ENCODE results near the gene BMP6.

Gene BMP6

DNA sequence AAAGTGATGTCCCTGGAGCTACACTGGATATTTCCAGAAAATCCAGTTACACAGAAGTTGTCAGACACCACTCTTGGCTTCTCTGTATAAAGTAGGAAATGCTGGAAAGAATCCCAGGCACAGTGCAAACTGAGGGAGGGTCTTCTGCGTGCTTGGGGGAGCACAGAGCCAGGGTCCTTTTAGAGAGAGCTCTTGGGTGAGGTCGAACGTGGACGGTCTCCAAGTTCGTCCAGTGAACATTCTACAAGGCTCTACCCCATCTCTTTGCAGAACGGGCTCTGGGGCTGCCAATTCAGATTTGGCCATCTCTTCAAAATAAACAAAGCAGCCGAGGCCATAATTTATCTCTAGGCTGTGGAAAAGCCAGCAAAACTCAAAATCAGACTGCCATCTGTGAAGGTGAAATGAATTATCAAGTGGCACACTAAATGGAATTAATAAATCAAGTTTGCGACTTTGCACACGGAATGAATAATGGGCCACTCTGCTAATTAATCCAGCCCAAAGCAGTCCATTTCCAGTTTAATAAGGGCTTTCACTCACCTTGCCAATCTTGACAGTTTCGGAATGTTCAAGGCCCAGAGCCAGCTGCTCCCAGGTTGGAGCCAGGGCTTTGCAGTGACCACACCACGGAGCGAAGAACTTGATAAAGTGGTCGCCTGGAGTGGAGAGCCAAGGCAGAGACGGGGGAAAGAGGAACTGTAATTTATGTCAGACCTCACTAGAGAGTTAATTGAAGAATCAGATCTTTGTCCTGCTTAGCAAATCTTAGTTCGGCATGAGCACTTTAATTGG lies 165.4 kb downstream of the BMP6 start:
- TF ChIP-seq, protein P1, sequence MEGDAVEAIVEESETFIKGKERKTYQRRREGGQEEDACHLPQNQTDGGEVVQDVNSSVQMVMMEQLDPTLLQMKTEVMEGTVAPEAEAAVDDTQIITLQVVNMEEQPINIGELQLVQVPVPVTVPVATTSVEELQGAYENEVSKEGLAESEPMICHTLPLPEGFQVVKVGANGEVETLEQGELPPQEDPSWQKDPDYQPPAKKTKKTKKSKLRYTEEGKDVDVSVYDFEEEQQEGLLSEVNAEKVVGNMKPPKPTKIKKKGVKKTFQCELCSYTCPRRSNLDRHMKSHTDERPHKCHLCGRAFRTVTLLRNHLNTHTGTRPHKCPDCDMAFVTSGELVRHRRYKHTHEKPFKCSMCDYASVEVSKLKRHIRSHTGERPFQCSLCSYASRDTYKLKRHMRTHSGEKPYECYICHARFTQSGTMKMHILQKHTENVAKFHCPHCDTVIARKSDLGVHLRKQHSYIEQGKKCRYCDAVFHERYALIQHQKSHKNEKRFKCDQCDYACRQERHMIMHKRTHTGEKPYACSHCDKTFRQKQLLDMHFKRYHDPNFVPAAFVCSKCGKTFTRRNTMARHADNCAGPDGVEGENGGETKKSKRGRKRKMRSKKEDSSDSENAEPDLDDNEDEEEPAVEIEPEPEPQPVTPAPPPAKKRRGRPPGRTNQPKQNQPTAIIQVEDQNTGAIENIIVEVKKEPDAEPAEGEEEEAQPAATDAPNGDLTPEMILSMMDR (IDR thresholded peaks at IDR 0.05) = no peak

DNA sequence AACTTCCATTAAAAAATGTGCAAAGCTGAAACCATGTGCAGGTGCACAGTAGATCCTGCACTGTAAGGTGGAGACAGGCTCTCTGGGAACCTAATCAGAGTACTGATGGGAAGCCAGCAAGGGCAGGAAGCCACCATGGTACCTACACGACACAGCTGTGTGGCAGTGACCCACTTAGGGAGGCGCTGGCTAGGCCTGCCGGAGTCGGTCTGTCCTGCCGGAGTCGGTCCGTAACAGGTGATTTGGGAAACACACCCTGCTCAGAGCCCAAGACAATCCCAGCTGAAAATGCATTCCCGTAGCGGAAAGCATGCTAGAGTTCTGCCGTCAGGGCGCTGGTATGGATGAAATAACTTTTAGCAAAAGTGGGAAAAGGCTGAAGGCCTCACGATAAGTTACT lies 167.4 kb downstream of the BMP6 start:
- TF ChIP-seq, protein P1 (IDR thresholded peaks at IDR 0.05) = no peak

DNA sequence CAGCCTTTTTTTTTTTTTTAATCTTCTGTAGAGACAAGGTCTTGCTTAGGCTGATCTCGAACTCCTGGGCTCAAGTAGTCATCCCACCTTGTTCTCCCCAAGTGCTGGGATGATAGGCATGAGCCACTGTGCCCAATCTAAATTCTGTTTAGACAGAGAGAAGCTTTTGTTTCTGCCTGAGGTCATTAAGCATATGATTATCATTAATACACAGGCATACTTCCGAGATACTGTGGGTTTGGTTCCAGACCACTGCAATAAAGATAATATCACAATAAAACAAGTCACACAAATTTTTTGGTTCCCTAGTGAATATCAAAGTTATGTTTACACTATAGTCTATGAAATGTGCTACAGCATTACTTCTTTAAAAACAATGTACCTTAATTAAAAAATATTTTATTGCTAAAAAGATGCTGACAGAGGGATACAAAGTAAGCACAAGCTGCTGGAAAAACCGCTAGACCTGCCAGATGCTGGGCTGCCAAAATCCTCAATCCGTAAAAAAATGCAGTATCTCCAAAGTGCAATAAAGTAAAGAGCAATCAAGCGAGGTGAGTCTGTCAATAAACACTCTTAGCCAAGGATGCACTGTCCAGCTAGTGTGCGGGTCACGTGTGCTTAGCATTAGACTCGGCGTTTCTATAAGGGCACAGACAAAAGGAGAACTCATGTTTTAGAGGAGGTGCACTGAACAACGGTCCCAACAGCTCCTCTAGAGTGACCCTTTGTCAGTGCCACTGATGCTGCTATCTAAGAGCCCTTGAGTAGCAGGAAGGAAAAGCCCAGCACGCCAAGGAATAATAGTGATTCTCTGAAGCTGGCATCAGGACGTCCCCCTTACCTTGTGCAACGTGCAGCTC lies 168.6 kb downstream of the BMP6 start:
- TF ChIP-seq, protein P1 (IDR thresholded peaks at IDR 0.05) = no peak

DNA sequence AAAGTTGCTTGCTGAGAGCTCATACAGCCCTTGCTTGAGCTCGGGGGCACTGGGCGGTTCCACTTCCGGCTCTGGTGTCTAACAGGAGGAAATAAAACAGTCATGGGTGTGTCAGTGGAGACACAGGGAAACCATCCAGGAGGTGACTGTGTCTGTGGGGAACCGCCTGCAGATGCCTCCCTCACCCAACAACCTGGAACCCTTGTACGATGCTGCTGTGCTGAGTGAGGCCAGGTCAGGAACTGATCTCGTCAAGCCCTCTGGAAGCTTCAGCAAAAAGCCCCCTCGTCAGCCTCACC lies 169.2 kb downstream of the BMP6 start:
- TF ChIP-seq, protein P1 (IDR thresholded peaks at IDR 0.05) = no peak

DNA sequence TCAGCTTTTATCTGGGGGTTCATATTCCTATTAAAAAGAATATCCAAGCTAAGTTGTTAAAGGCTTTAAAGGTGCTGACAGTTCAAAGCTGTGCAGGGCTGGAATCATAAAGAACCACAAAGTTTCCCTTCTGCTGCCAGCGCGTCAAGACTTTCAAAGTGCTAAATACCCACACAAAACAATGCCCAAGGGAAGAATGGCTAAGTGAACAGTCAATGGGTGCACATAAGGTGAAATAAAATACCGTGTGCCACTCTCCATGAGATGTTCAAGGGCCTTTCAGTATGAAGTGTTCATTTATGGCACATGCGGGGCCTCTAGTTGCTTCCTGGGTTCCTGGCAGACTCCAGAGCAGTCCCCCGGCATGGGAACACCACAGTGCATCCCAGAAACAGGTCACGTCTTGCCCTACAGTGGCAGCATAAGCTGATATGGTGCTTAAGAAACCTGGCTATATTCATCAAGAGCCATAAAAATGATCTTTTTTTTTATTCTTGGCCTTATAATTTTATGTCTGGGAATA lies 170.6 kb downstream of the BMP6 start:
- TF ChIP-seq, protein P1 (IDR thresholded peaks at IDR 0.05) = no peak

DNA sequence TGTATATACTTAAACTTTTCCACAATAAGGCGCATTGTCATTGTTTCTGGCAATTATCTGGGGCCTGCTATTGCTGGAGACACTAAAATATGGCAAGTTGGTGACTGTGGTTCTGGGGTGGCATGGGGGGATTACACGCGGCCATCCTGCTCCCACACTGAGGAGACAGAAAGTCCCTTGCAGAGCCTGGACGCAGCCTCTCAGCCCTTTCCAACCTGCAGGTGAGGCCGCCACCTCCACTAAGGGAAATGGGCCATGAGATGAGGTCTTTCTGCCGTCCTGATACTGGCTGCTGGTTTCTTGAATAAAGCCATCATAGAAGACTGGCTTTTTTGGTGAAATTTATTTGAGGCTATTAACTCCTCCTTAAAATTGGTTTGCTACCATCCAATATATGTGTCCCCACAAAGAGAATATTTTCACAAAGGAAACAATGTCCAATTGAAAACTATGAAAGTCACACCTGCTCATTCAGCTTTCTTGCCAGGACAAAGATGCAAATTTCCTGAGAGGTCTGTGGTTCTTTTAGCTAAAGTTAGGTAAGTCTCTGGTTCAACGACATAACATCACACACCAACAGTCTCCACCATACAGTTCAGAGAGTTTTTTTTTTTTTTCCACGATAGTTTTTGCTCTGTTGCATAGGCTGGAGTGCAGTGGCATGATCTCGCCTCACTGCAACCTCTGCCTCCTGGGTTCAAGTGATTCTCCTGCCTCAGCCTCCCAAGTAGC lies 171.7 kb downstream of the BMP6 start:
- TF ChIP-seq, protein P1 (IDR thresholded peaks at IDR 0.05) = no peak

Data from LNCAP (cell line).